ENCODE data around the gene PIK3C2B.
"Not testable (repeated sequence)": the region's sequence is repeated elsewhere in the genome, so short reads cannot be mapped to it uniquely, and the experiment has no call there.

DNA sequence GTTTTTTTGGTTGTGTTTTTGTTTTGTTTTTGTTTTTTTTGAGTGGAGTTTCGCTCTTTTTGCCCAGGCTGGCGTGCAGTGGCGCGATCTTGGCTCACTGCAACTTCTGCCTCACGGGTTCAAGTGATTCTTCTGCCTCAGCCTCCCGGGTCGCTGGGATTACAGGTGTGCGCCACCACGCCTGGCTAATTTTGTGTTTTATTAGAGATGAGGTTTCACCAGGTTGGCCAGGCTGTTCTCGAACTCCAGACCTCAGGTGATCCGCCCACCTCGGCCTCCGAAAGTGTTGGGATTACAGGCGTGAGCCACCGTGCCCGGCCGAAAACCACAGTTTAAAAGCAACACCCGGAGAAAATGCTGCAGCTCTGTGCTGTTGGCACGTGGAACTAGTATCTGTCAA, 22.8 kb upstream of the PIK3C2B start:
- TF ChIP-seq EZH2phosphoT487 (IDR thresholded peaks at IDR 0.05; ENCODE audit: low read length); EZH2 (optimal IDR thresholded peaks at IDR 0.05; ENCODE audit: low read depth, low read length): not testable (repeated sequence)
- TF ChIP-seq, protein P1, sequence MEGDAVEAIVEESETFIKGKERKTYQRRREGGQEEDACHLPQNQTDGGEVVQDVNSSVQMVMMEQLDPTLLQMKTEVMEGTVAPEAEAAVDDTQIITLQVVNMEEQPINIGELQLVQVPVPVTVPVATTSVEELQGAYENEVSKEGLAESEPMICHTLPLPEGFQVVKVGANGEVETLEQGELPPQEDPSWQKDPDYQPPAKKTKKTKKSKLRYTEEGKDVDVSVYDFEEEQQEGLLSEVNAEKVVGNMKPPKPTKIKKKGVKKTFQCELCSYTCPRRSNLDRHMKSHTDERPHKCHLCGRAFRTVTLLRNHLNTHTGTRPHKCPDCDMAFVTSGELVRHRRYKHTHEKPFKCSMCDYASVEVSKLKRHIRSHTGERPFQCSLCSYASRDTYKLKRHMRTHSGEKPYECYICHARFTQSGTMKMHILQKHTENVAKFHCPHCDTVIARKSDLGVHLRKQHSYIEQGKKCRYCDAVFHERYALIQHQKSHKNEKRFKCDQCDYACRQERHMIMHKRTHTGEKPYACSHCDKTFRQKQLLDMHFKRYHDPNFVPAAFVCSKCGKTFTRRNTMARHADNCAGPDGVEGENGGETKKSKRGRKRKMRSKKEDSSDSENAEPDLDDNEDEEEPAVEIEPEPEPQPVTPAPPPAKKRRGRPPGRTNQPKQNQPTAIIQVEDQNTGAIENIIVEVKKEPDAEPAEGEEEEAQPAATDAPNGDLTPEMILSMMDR (IDR thresholded peaks at IDR 0.05; ENCODE audit: low read length) = not testable (repeated sequence)
